IMR-90 (cell line): ENCODE data around the gene GBP7. TPM values are rescaled to one million over a fixed set of nuclear protein-coding genes. Genes with fewer than 3 reads are reported as not detected.

ENCODE experiments used
- ATAC-seq: fragments of 200-7000 bp; cut with Tn5 transposase; 2 replicates; pipeline ENCODE4 v1.9.1; 2020; ENCODE audit warnings: low read depth, mild to moderate bottlenecking, moderate library complexity
- BruUV-seq: library from RNA; stranded (reverse); fragments of 400-500 nt; replicated peaks from 2 replicates; lab custom pipeline; 2021; lab: Mats Ljungman, UMichigan
- CTCF ChIA-PET: fragments of 300-600 bp; formaldehyde crosslinking; extraction: SDS; loops from one replicate; lab custom pipeline; 2021; ENCODE audit warnings: antibody characterized with exemption; lab: Yijun Ruan, JAX
- POLR2A ChIA-PET: fragments of 300-600 bp; sonication (Branson Sonifier 250); formaldehyde crosslinking; loops from one replicate; lab custom pipeline; 2022; ENCODE audit warnings: antibody characterized with exemption; ENCODE audit not compliant: unreplicated experiment; lab: Charles Lee
- DNase-seq: peaks from one replicate; pipeline ENCODE4 v3.0.0; 2013
- H2AFZ ChIP-seq: replicated peaks from 2 replicates; pipeline ENCODE3; 2013; ENCODE audit warnings: low read length, mild to moderate bottlenecking; ENCODE audit not compliant: poor library complexity
- H2AK5ac ChIP-seq: 2 replicates; pipeline ENCODE4 v1.6.1; 2013; ENCODE audit warnings: low read depth, low read length, inconsistent platforms
- H2AK9ac ChIP-seq: replicated peaks from 2 replicates; pipeline ENCODE3; 2013; ENCODE audit warnings: mild to moderate bottlenecking, low read depth, low read length, moderate library complexity; ENCODE audit not compliant: poor library complexity
- H2BK120ac ChIP-seq: 2 replicates; pipeline ENCODE4 v1.6.1; 2013; ENCODE audit warnings: low read depth, low read length, inconsistent platforms
- H2BK15ac ChIP-seq: 3 replicates; pipeline ENCODE4 v1.6.1; 2013; ENCODE audit warnings: low read depth, low read length, inconsistent platforms
- H2BK20ac ChIP-seq: 2 replicates; pipeline ENCODE4 v1.6.1; 2013; ENCODE audit warnings: low read depth, mild to moderate bottlenecking, inconsistent platforms, low read length, moderate library complexity
- H2BK5ac ChIP-seq: 2 replicates; pipeline ENCODE4 v1.6.1; 2013; ENCODE audit warnings: mild to moderate bottlenecking, low read depth, low read length, inconsistent platforms; ENCODE audit not compliant: poor library complexity, severe bottlenecking
- H3K14ac ChIP-seq: replicated peaks from 2 replicates; pipeline ENCODE4 v1.6.1; 2013; ENCODE audit warnings: low read depth, low read length, inconsistent platforms
- H3K18ac ChIP-seq: 2 replicates; pipeline ENCODE4 v1.6.1; 2013; ENCODE audit warnings: low read depth, low read length, control low read depth
- H3K23ac ChIP-seq: 2 replicates; pipeline ENCODE4 v1.6.1; 2013; ENCODE audit warnings: low read depth, low read length, inconsistent platforms
- H3K27ac ChIP-seq: 2 replicates; pipeline ENCODE4 v1.5.1; 2013; ENCODE audit warnings: mild to moderate bottlenecking, control low read depth, low read length; ENCODE audit not compliant: insufficient read depth
- H3K27me3 ChIP-seq: 2 replicates; pipeline ENCODE4 v1.6.1; 2013; ENCODE audit warnings: low read length; ENCODE audit not compliant: control insufficient read depth, insufficient read depth
- H3K36me3 ChIP-seq: 2 replicates; pipeline ENCODE4 v1.6.1; 2013; ENCODE audit warnings: low read length, mixed read lengths; ENCODE audit not compliant: control insufficient read depth, insufficient read depth
- H3K4ac ChIP-seq: 2 replicates; pipeline ENCODE4 v1.6.1; 2013; ENCODE audit warnings: low read depth, low read length, inconsistent platforms
- H3K4me1 ChIP-seq: 2 replicates; pipeline ENCODE4 v1.6.1; 2013; ENCODE audit warnings: low read length, mixed read lengths; ENCODE audit not compliant: control insufficient read depth, insufficient read depth
- H3K4me2 ChIP-seq: 2 replicates; pipeline ENCODE4 v1.6.1; 2013; ENCODE audit warnings: low read depth, mild to moderate bottlenecking, control low read depth, low read length, moderate library complexity
- H3K4me3 ChIP-seq: 2 replicates; pipeline ENCODE4 v1.5.1; 2013; ENCODE audit warnings: low read depth, mild to moderate bottlenecking, control low read depth, low read length, moderate library complexity; ENCODE audit not compliant: insufficient read depth
- H3K56ac ChIP-seq: 2 replicates; pipeline ENCODE4 v1.6.1; 2013; ENCODE audit warnings: low read length, inconsistent platforms; ENCODE audit not compliant: insufficient read depth; ENCODE audit errors: extremely low read depth
- H3K79me1 ChIP-seq, 2 experiments: 2 replicates each; pipeline ENCODE4 v1.6.1; 2013; ENCODE audit warnings: low read length in 2 of 2, inconsistent platforms in 1 of 2, low read depth in 1 of 2
- H3K9ac ChIP-seq: 2 replicates; pipeline ENCODE4 v1.6.1; 2013; ENCODE audit warnings: low read depth, low read length, control low read depth
- H3K9me1 ChIP-seq: 2 replicates; pipeline ENCODE4 v1.6.1; 2013; ENCODE audit warnings: low read length, inconsistent platforms; ENCODE audit not compliant: insufficient read depth
- H3K9me3 ChIP-seq: 2 replicates; pipeline ENCODE4 v1.6.1; 2013; ENCODE audit warnings: low read length; ENCODE audit not compliant: control insufficient read depth, insufficient read depth
- H4K20me1 ChIP-seq: 2 replicates; pipeline ENCODE4 v1.6.1; 2013; ENCODE audit warnings: low read length, inconsistent platforms; ENCODE audit not compliant: insufficient read depth
- H4K5ac ChIP-seq: 2 replicates; pipeline ENCODE4 v1.6.1; 2013; ENCODE audit warnings: mild to moderate bottlenecking, low read depth, low read length, control low read depth
- H4K8ac ChIP-seq, 2 experiments: 2 replicates each; pipeline ENCODE4 v1.6.1; 2013; ENCODE audit warnings: low read depth in 2 of 2, low read length in 2 of 2, control low read depth in 1 of 2, inconsistent platforms in 1 of 2
- H4K91ac ChIP-seq: 2 replicates; pipeline ENCODE4 v1.6.1; 2013; ENCODE audit warnings: low read depth, low read length, inconsistent platforms; ENCODE audit not compliant: insufficient read depth
- BHLHE40 ChIP-seq: fragments of 150-350 bp; IDR thresholded peaks from 2 replicates; pipeline ENCODE4 v1.6.1; 2016; ENCODE audit warnings: mild to moderate bottlenecking, low read depth, low read length
- CEBPB ChIP-seq: IDR thresholded peaks from 2 replicates; pipeline ENCODE4 v1.6.1; 2012; ENCODE audit warnings: low read depth, low read length, improper control_type of control experiment
- CHD1 ChIP-seq: IDR thresholded peaks from 2 replicates; pipeline ENCODE4 v1.6.1; 2012; ENCODE audit warnings: low read depth, low read length, improper control_type of control experiment
- CTCF ChIP-seq: conservative IDR thresholded peaks from 2 replicates; pipeline ENCODE4 v1.5.1; 2012; ENCODE audit warnings: mild to moderate bottlenecking, low read depth, low read length, improper control_type of control experiment
- ELK1 ChIP-seq: fragments of 150-350 bp; IDR thresholded peaks from 2 replicates; pipeline ENCODE4 v1.6.1; 2016; ENCODE audit warnings: low read depth, mild to moderate bottlenecking, low read length, moderate library complexity, borderline replicate concordance
- FOS ChIP-seq: fragments of 150-350 bp; IDR thresholded peaks from 2 replicates; pipeline ENCODE4 v1.6.1; 2016; ENCODE audit warnings: low read depth, low read length
- MAZ ChIP-seq: IDR thresholded peaks from 2 replicates; pipeline ENCODE4 v1.6.1; 2012; ENCODE audit warnings: low read depth, mild to moderate bottlenecking, low read length, improper control_type of control experiment, moderate library complexity, borderline replicate concordance
- POLR2A ChIP-seq: IDR thresholded peaks from 2 replicates; pipeline ENCODE4 v1.6.1; 2012; ENCODE audit warnings: mild to moderate bottlenecking, low read depth, low read length
- RCOR1 ChIP-seq: IDR thresholded peaks from 2 replicates; pipeline ENCODE4 v1.6.1; 2012; ENCODE audit warnings: mild to moderate bottlenecking, low read length, improper control_type of control experiment; ENCODE audit not compliant: insufficient replicate concordance
- RFX5 ChIP-seq: IDR thresholded peaks from 2 replicates; pipeline ENCODE4 v1.8.0; 2012; ENCODE audit warnings: low read depth, mild to moderate bottlenecking, low read length, moderate library complexity
- USF2 ChIP-seq: fragments of 150-350 bp; IDR thresholded peaks from 2 replicates; pipeline ENCODE4 v1.6.1; 2017; ENCODE audit warnings: mild to moderate bottlenecking, antibody characterized with exemption, low read length, low read depth
- WGBS, 2 experiments: methylation state at CpG; one replicate each; pipeline versions ENCODE4 v1.1.5 to v1.1.7; 2013; ENCODE audit warnings: missing lambda C conversion rate in 2 of 2; ENCODE audit not compliant: insufficient read length in 1 of 2; ENCODE audit errors: extremely low coverage in 2 of 2; 5-methylcytosine and 5-hydroxymethylcytosine counted together
- dilution Hi-C: fragments of 300-500 bp; cut with HindIII; formaldehyde crosslinking; loops from one replicate; pipeline ENCODE4 v1.14.3; 2018; ENCODE audit warnings: low sequenced_read_pairs; ENCODE audit not compliant: unreplicated experiment
- in situ Hi-C: fragments of 300-500 bp; cut with MboI; formaldehyde crosslinking; loops from 3 replicates; pipeline ENCODE4 v1.14.3; 2019; ENCODE audit warnings: low sequenced_read_pairs, inconsistent platforms, mixed read lengths
- intact Hi-C: fragments of 100-400 bp; cut with micrococcal nuclease; formaldehyde crosslinking; loops from 2 replicates; pipeline ENCODE4 v1.10.0; 2022
- polyA plus RNA-seq, 3 experiments: library from polyadenylated mRNA; depleted of rRNA; stranded (reverse); fragments of >200 nt; gene quantifications; 2 replicates each; pipeline ENCODE4 v1.2.3, GENCODE V29; 2012; ENCODE audit warnings: low replicate concordance in 1 of 3
- total RNA-seq: library from RNA; depleted of rRNA; stranded (reverse); fragments of >200 nt; gene quantifications from 2 replicates; pipeline ENCODE4 v1.2.3, GENCODE V29; 2012

The GBP7 gene
- total and polyA plus RNA-seq, 2 of the 4 experiments (the other 2 are of a cell fraction), result not detected

- H2BK20ac ChIP-seq, result no peak overlapping the region
- H3K4me2 ChIP-seq, result no peak overlapping the region
- DNase-seq (no peak), ATAC-seq (no peak)
- no peak overlapping the region for H2BK15ac ChIP-seq
- H4K91ac ChIP-seq, result no peak overlapping the region
- no peaks in the 10 kb centered on the region for H3K27me3 ChIP-seq
- no peak overlapping the region for H3K4ac ChIP-seq
- H3K79me1 ChIP-seq, result no peaks in the 10 kb centered on the region
- no peak overlapping the region for H2AK5ac ChIP-seq
- H3K9me1 ChIP-seq, result no peaks in the 10 kb centered on the region
- H3K18ac ChIP-seq, result no peak overlapping the region
- H3K56ac ChIP-seq, result no peak overlapping the region
- no peak overlapping the region for H3K14ac ChIP-seq
- no peak overlapping the region for H3K23ac ChIP-seq
- no peak overlapping the region for H4K8ac ChIP-seq
- H4K20me1 ChIP-seq, result no peaks in the 10 kb centered on the region
- dilution Hi-C loops, result no loop called here
- WGBS, 2 experiments, result 0% methylated on average over 1 of the region's 4 CpGs; no CpG with 5 or more reads in 1 of the 2 experiments
- TF ChIP-seq CTCF, result no peak
- TF ChIP-seq MAZ, result no peak
- TF ChIP-seq POLR2A, result no peak
- TF ChIP-seq USF2, result no peak
- no peak for TF ChIP-seq RCOR1
- no peak for TF ChIP-seq BHLHE40
- no peak for TF ChIP-seq CEBPB
- no peak for TF ChIP-seq CHD1
- TF ChIP-seq FOS, result no peak
- no peak for TF ChIP-seq RFX5
- no peak for TF ChIP-seq ELK1
- H3K9ac ChIP-seq, result no peak overlapping the region
- intact Hi-C loops, result no loop called here
- no peak overlapping the region for H2BK5ac ChIP-seq
- H3K9me3 ChIP-seq, result no peaks in the 10 kb centered on the region
- in situ Hi-C loops, result no loop called here
- H4K5ac ChIP-seq, result no peak overlapping the region
- H3K4me1 ChIP-seq, result no peaks in the 10 kb centered on the region
- no peak overlapping the region for H2AK9ac ChIP-seq
- no peak overlapping the region for H3K27ac ChIP-seq
- ChIA-PET CTCF (no interaction called here), POLR2A (no interaction called here)
- BruUV-seq, result no TSS peak
- H2AFZ ChIP-seq, result no peak overlapping the region
- no peak overlapping the region for H2BK120ac ChIP-seq
- H3K36me3 ChIP-seq, result no peaks in the 10 kb centered on the region
- H3K4me3 ChIP-seq, result no peak overlapping the region
These were observed 3.2 kb downstream of the GBP7 start for GRCh38 chr1:89172468-89173143.
